Measurements from ENCODE around the gene GPR68. TPM values are rescaled to one million over a fixed set of nuclear protein-coding genes. Genes with fewer than 3 reads are reported as not detected.

Gene GPR68
- total RNA-seq, 1 donor from 2014 or later: 0.11 TPM

DNA sequence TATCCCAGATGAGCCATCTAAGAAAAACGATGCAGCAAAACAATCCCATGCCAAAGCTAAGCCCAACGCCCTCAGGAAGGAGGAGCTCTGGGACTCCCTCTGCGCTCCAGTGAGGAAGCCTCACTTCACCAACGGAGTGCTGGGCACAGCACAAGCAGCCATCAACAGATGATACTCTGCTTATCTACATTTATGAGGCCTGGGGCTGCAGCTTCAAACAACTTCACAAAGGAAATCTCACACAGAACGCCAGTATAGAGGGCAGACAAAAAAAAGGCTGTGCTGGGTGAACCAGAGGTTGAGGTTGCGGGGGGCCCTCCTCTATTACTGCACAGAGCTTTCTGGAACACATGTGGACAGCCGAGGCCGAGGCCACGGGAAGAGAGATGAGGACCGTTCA is 34.9 kb upstream of the GPR68 start:
- H3K27me3 Mint-ChIP-seq (ENCODE audit: unreplicated experiment): no peaks in the 10 kb centered on the region
- no peaks in the 10 kb centered on the region for H3K9me3 Mint-ChIP-seq (ENCODE audit: unreplicated experiment)
- H3K36me3 Mint-ChIP-seq (ENCODE audit: unreplicated experiment): peaks cover 2% of the 10 kb centered on the region
- H3K27ac Mint-ChIP-seq (ENCODE audit: unreplicated experiment): no peak overlapping the region
- no peak overlapping the region for H3K4me3 Mint-ChIP-seq (ENCODE audit: unreplicated experiment)
- DNase-seq (ENCODE audit: extremely low spot score, unreplicated experiment): no peak
- TF ChIP-seq, protein P1, sequence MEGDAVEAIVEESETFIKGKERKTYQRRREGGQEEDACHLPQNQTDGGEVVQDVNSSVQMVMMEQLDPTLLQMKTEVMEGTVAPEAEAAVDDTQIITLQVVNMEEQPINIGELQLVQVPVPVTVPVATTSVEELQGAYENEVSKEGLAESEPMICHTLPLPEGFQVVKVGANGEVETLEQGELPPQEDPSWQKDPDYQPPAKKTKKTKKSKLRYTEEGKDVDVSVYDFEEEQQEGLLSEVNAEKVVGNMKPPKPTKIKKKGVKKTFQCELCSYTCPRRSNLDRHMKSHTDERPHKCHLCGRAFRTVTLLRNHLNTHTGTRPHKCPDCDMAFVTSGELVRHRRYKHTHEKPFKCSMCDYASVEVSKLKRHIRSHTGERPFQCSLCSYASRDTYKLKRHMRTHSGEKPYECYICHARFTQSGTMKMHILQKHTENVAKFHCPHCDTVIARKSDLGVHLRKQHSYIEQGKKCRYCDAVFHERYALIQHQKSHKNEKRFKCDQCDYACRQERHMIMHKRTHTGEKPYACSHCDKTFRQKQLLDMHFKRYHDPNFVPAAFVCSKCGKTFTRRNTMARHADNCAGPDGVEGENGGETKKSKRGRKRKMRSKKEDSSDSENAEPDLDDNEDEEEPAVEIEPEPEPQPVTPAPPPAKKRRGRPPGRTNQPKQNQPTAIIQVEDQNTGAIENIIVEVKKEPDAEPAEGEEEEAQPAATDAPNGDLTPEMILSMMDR (IDR thresholded peaks at IDR 0.05): no peak
- H3K4me1 Mint-ChIP-seq (ENCODE audit: unreplicated experiment): peaks cover 11% of the 10 kb centered on the region

DNA sequence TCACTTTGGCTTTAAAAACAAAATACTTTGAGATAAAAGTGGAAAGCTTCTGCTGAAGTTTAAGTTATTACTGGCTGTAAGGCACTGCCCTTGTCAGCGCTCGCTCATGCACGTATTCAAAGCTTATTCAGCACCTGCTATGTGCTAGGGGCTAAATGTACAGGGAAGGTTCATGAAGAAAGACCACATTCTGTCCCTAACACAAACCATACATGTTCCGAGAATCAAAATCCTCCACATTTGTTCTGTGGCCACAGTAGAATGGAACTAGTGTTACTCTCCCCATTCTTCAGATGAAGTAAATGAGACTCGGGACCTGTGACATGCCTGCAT is 33.8 kb upstream of the GPR68 start:
- H3K4me1 Mint-ChIP-seq (ENCODE audit: unreplicated experiment): peaks cover 2% of the 10 kb centered on the region
- H3K27ac Mint-ChIP-seq (ENCODE audit: unreplicated experiment): no peak overlapping the region
- H3K9me3 Mint-ChIP-seq (ENCODE audit: unreplicated experiment): no peaks in the 10 kb centered on the region
- H3K36me3 Mint-ChIP-seq (ENCODE audit: unreplicated experiment): peaks cover 2% of the 10 kb centered on the region
- no peak overlapping the region for H3K4me3 Mint-ChIP-seq (ENCODE audit: unreplicated experiment)
- TF ChIP-seq, protein P1 (IDR thresholded peaks at IDR 0.05): no peak
- no peaks in the 10 kb centered on the region for H3K27me3 Mint-ChIP-seq (ENCODE audit: unreplicated experiment)
- DNase-seq (ENCODE audit: extremely low spot score, unreplicated experiment): no peak

DNA sequence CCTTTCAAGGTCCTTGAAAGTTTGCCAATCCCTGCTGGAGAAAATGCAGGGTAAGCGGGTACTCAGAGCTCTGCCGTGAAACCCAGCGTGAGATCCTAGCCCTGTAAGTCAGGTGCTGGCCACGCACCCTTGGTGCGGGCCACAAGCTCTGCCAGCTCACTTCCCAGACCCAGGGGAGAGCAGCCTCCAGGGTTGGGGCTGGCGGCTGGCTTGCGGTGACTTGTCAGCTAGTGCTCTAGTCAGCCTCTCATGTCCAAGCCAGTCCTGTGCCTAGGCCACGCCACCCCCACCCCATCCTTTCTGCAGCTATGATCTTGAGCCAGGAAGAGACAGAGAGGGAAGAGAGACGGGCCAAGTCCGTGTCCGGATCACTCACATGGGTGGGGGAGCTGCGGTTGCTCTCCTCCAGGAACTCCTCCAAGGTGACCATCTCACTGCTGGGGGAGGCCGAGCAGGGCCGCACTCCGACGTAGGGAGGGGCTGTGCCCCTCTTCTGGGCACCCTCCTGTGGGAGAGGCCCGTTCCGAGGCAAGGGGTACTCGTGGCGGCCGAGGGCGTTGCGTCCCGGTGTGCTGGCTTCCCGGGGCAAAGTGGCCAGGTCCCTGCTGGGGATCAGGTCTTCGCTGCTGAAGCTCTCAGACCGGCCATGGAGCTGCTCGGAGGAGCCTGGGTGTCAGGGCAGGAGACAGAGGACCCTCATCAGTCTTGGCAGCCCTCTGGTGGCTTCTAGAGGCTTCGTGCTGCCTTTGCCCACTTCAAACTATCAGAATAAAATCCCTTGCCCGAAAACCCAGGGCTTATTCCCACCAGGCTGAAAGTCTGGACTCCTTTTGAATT is 33.3 kb upstream of the GPR68 start:
- Mint-ChIP-seq H3K9me3 (ENCODE audit: unreplicated experiment) (no peaks in the 10 kb centered on the region), H3K27me3 (ENCODE audit: unreplicated experiment) (no peaks in the 10 kb centered on the region)
- TF ChIP-seq, protein P1 (IDR thresholded peaks at IDR 0.05): no peak

DNA sequence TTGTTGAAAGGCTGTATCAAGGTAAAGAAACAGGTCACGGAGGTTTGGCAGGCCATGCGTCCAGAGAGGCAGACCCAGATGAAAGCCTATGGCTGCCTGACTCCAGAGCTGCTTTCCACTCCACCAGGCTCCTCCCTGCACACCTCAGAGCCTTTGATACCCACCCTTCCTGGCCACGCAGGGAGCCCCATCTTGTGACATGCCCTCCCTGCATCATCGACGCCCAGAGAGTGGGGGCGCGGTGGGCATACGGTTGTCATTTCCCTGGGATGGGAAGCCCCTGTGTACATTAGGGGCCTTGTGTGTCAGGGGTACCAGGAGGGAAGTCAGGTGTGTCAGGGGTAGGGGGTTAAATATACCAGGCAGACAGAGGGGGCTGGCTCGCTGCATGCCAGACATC is 30.3 kb upstream of the GPR68 start:
- Mint-ChIP-seq H3K9me3 (ENCODE audit: unreplicated experiment) (no peaks in the 10 kb centered on the region), H3K4me3 (ENCODE audit: unreplicated experiment) (no peak overlapping the region), H3K4me1 (ENCODE audit: unreplicated experiment) (no peaks in the 10 kb centered on the region), H3K27ac (ENCODE audit: unreplicated experiment) (no peak overlapping the region), H3K27me3 (ENCODE audit: unreplicated experiment) (no peaks in the 10 kb centered on the region), H3K36me3 (ENCODE audit: unreplicated experiment) (no peaks in the 10 kb centered on the region)
- no peak for DNase-seq (ENCODE audit: extremely low spot score, unreplicated experiment)
- TF ChIP-seq, protein P1 (IDR thresholded peaks at IDR 0.05): no peak

More for the DNA sequence above, 33.3 kb upstream of the GPR68 start:
- no peak for DNase-seq (ENCODE audit: extremely low spot score, unreplicated experiment)
- H3K27ac Mint-ChIP-seq (ENCODE audit: unreplicated experiment): no peak overlapping the region
- H3K36me3 Mint-ChIP-seq (ENCODE audit: unreplicated experiment): no peaks in the 10 kb centered on the region
- H3K4me1 Mint-ChIP-seq (ENCODE audit: unreplicated experiment): peaks cover 2% of the 10 kb centered on the region
- H3K4me3 Mint-ChIP-seq (ENCODE audit: unreplicated experiment): no peak overlapping the region

DNA sequence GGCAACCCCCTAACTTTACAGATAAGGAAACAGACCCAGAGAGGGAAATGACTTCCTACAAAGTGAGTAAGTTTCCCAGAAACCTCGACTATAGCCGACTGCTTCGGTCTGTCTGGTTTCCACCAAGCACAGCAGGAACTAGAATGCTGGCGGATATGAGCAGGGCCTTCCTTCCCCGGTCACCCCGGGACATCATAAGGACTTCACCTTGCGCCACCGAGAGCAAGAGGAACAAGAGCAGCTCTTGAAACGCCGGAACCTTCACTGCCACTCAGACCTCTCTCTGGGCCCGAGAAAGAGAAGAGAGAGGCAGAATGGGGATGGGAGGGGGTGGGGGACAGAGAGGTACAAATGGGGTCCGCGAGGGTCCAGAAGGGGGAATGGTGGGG is 29.4 kb upstream of the GPR68 start:
- no peaks in the 10 kb centered on the region for H3K9me3 Mint-ChIP-seq (ENCODE audit: unreplicated experiment)
- H3K27ac Mint-ChIP-seq (ENCODE audit: unreplicated experiment): no peak overlapping the region

More for the DNA sequence above, 29.4 kb upstream of the GPR68 start:
- TF ChIP-seq, protein P1 (IDR thresholded peaks at IDR 0.05): no peak
- H3K27me3 Mint-ChIP-seq (ENCODE audit: unreplicated experiment): no peaks in the 10 kb centered on the region
- DNase-seq (ENCODE audit: extremely low spot score, unreplicated experiment): no peak
- no peaks in the 10 kb centered on the region for H3K36me3 Mint-ChIP-seq (ENCODE audit: unreplicated experiment)
- H3K4me3 Mint-ChIP-seq (ENCODE audit: unreplicated experiment): no peak overlapping the region
- H3K4me1 Mint-ChIP-seq (ENCODE audit: unreplicated experiment): peaks cover 3% of the 10 kb centered on the region
